ENCODE measurements around the gene ACBD4. TPM values are rescaled to one million over a fixed set of nuclear protein-coding genes. Genes with fewer than 3 reads are reported as not detected.

The ACBD4 gene
- total RNA-seq, 4 donors from 2014 or later = 15.0 to 28.8 (median 23.5) TPM

GRCh38 chr17:45092911-45093430, 42.5 kb upstream of the ACBD4 start:
- Histone ChIP-seq H3K4me1 (peaks cover 8 to 82% (median 26%) of the 10 kb centered on the region in 3 donors), H3K4me3 (no peak overlapping the region), H3K36me3 (peaks cover 0 to 85% of the 10 kb centered on the region in 2 donors), H3K27me3 (no peaks in the 10 kb centered on the region), H3K9me3 (no peaks in the 10 kb centered on the region), H3K27ac (peak overlapping the region; percentile 77 to 94 (median 86))
- peak; percentile 96 for TF ChIP-seq POLR2AphosphoS5 (IDR thresholded peaks at IDR 0.05)
- TF ChIP-seq EP300 (IDR thresholded peaks at IDR 0.05) = no peak
- ATAC-seq = peak; percentile 96
- WGBS, 2 donors (ENCODE audit: low coverage in 1 of 2) = 0 to 40% methylated on average over 1 to 2 of the region's 6 CpGs

- peaks cover 8 to 82% (median 32%) of the 10 kb centered on the region in 3 donors for H3K4me1 ChIP-seq
- peaks cover 0 to 85% of the 10 kb centered on the region in 2 donors for H3K36me3 ChIP-seq
- no peaks in the 10 kb centered on the region for H3K27me3 ChIP-seq
- 23% methylated on average over 3 to 4 of the region's 13 CpGs for WGBS, 2 donors (ENCODE audit: low coverage in 1 of 2)
- peak; percentile 76 for ATAC-seq
- peak overlapping the region; percentile 77 to 94 (median 86) for H3K27ac ChIP-seq
- H3K4me3 ChIP-seq = no peak overlapping the region
- TF ChIP-seq POLR2A (IDR thresholded peaks at IDR 0.05) (no peak), EP300 (IDR thresholded peaks at IDR 0.05) (no peak), POLR2AphosphoS5 (IDR thresholded peaks at IDR 0.05) (peak; percentile 88)
- H3K9me3 ChIP-seq = no peaks in the 10 kb centered on the region
Measured at GRCh38 chr17:45093444-45094110, 41.9 kb upstream of the ACBD4 start.

GRCh38 chr17:45096141-45096540, 39.3 kb upstream of the ACBD4 start:
- Histone ChIP-seq H3K4me3 (no peak overlapping the region), H3K36me3 (peaks cover 0 to 79% of the 10 kb centered on the region in 2 donors), H3K27me3 (no peaks in the 10 kb centered on the region), H3K27ac (peak overlapping the region in 3 of 4 donors; percentile 30 to 88 (median 85)), H3K9me3 (no peaks in the 10 kb centered on the region), H3K4me1 (peaks cover 8 to 84% (median 41%) of the 10 kb centered on the region in 3 donors)
- ATAC-seq = no peak
- TF ChIP-seq POLR2AphosphoS5 (IDR thresholded peaks at IDR 0.05) (no peak), CTCF (IDR thresholded peaks at IDR 0.05) (peak in 3 of 4 experiments; percentile 46 to 64 (median 55)), POLR2A (IDR thresholded peaks at IDR 0.05) (no peak), EP300 (IDR thresholded peaks at IDR 0.05) (no peak)
- 63 to 88% methylated on average over 2 to 3 of the region's 3 CpGs for WGBS, 2 donors (ENCODE audit: low coverage in 1 of 2)

DNA sequence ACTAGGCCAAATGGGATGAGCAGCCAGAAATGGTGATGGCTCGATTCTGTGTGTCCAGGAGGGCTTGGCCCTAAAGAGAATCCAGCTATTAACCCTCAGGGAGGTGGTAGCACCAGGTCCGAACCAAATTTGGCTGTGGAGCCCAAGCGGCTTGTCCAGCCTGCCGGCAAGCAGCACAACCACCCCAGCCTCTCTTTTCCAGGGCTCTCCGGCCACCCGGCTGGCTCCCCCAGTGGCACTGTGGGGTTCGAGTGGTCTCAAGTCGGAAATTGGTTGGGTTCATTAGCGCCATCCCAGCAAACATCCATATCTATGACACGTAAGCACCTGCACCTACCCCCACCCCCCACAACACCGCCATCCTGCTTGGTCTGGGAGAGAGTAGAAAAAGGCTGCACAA, 38.6 kb upstream of the ACBD4 start:
- H3K4me1 ChIP-seq = peaks cover 8 to 76% (median 36%) of the 10 kb centered on the region in 3 donors

DNA sequence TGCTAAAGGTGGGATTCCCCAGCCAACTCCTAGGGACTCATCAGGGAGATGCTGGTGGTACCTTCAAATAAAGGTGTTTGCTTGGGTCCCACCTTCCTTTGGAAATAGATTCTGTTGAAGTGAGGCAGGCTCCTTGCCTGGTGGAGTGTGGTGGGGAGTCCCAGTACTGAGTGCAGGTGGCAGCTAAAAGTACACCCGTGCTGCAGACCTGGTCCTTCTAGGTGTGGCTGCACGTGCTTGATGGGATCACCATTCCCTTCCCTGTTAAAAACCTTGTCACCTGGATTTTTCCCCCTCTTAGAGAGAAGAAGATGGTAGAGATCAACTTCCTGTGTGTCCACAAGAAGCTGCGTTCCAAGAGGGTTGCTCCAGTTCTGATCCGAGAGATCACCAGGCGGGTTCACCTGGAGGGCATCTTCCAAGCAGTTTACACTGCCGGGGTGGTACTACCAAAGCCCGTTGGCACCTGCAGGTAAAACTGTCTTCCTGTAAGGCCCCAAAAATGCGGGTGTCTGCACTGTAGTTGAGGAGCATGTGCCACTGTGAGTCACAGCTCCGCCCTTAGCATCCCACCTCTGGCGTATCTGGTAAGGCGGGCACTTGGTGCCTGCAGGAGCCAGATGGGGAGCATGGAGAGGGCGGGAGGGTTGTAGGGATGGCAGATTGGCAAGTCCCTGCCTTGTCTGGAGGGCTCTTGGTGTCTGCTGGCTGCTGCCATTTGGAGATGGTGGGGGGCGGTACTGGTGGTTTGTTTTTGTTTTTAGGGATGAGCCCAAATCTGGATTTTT, 37.2 kb upstream of the ACBD4 start:
- WGBS, 2 donors (ENCODE audit: low coverage in 1 of 2) = 65 to 100% methylated on average over 1 to 7 of the region's 13 CpGs
- peaks cover 0 to 90% of the 10 kb centered on the region in 2 donors for H3K36me3 ChIP-seq
- ATAC-seq = no peak
- H3K4me1 ChIP-seq = peaks cover 8 to 64% (median 26%) of the 10 kb centered on the region in 3 donors
- H3K4me3 ChIP-seq = no peak overlapping the region
- no peaks in the 10 kb centered on the region for H3K9me3 ChIP-seq
- TF ChIP-seq CTCF (IDR thresholded peaks at IDR 0.05) = no peak
- TF ChIP-seq POLR2AphosphoS5 (IDR thresholded peaks at IDR 0.05) = no peak
- no peak for TF ChIP-seq POLR2A (IDR thresholded peaks at IDR 0.05)
- no peak for TF ChIP-seq EP300 (IDR thresholded peaks at IDR 0.05)
- H3K27me3 ChIP-seq = no peaks in the 10 kb centered on the region
- peak overlapping the region; percentile 60 to 88 (median 83) for H3K27ac ChIP-seq

More for the DNA sequence above, 38.6 kb upstream of the ACBD4 start:
- no peaks in the 10 kb centered on the region for H3K9me3 ChIP-seq
- H3K36me3 ChIP-seq = peaks cover 0 to 79% of the 10 kb centered on the region in 2 donors
- WGBS, 2 donors (ENCODE audit: low coverage in 1 of 2) = 33 to 60% methylated on average over 1 of the region's 11 CpGs
- H3K27me3 ChIP-seq = no peaks in the 10 kb centered on the region
- no peak for ATAC-seq
- no peak overlapping the region for H3K4me3 ChIP-seq
- peak overlapping the region in 3 of 4 donors; percentile 30 to 88 (median 85) for H3K27ac ChIP-seq
- TF ChIP-seq EP300 (IDR thresholded peaks at IDR 0.05) (no peak), CTCF (IDR thresholded peaks at IDR 0.05) (no peak), POLR2AphosphoS5 (IDR thresholded peaks at IDR 0.05) (no peak)

All from gastroesophageal sphincter (tissue), 4 donors.